Endodermal cell (in vitro differentiated cells): ENCODE data around the gene NOL9. TPM values are rescaled to one million over a fixed set of nuclear protein-coding genes. Genes with fewer than 3 reads are reported as not detected.

Source experiments
- DNase-seq: peaks from one replicate; pipeline ENCODE4 v3.0.0-alpha.2; 2017
- H3K27ac ChIP-seq: 2 replicates; pipeline ENCODE4 v1.5.1; 2013; ENCODE audit warnings: mild to moderate bottlenecking, low read depth, low read length, moderate library complexity
- H3K27me3 ChIP-seq: 2 replicates; pipeline ENCODE4 v1.6.1; 2013; ENCODE audit warnings: mild to moderate bottlenecking, low read length, moderate library complexity; ENCODE audit not compliant: insufficient read depth, control insufficient read depth, poor library complexity, severe bottlenecking
- H3K36me3 ChIP-seq: 2 replicates; pipeline ENCODE4 v1.7.0; 2013; ENCODE audit warnings: mild to moderate bottlenecking, low read length, moderate library complexity; ENCODE audit not compliant: control insufficient read depth, insufficient read depth
- H3K4me1 ChIP-seq: one replicate; pipeline ENCODE4 v1.7.0; 2013; ENCODE audit warnings: low read length; ENCODE audit not compliant: control insufficient read depth, insufficient read depth
- H3K4me3 ChIP-seq: 2 replicates; pipeline ENCODE4 v1.5.1; 2013; ENCODE audit warnings: mild to moderate bottlenecking, low read length, moderate library complexity
- H3K9ac ChIP-seq: 2 replicates; pipeline ENCODE4 v1.6.1; 2013; ENCODE audit warnings: mild to moderate bottlenecking, low read length, moderate library complexity; ENCODE audit not compliant: poor library complexity, severe bottlenecking; ENCODE audit errors: extremely low read depth
- H3K9me3 ChIP-seq: 2 replicates; pipeline ENCODE4 v1.6.1; 2013; ENCODE audit warnings: mild to moderate bottlenecking, low read length, moderate library complexity; ENCODE audit not compliant: control insufficient read depth
- H3K27ac Mint-ChIP-seq: 2 replicates; pipeline ENCODE4 v1.8.0; 2020; ENCODE audit warnings: mixed read lengths
- H3K27me3 Mint-ChIP-seq: 2 replicates; pipeline ENCODE4 v1.8.0; 2021; ENCODE audit warnings: mild to moderate bottlenecking, mixed read lengths; ENCODE audit not compliant: insufficient read depth
- H3K36me3 Mint-ChIP-seq: 2 replicates; pipeline ENCODE4 v1.8.0; 2020; ENCODE audit warnings: low read depth, mixed read lengths
- H3K4me1 Mint-ChIP-seq: 2 replicates; pipeline ENCODE4 v1.8.0; 2020; ENCODE audit warnings: mixed read lengths
- H3K4me3 Mint-ChIP-seq: 2 replicates; pipeline ENCODE4 v1.8.0; 2020; ENCODE audit warnings: mild to moderate bottlenecking, moderate library complexity, mixed read lengths
- H3K9me3 Mint-ChIP-seq: 2 replicates; pipeline ENCODE4 v1.8.0; 2020; ENCODE audit warnings: mild to moderate bottlenecking, mixed read lengths
- CTCF ChIP-seq: fragments of 200-600 bp; sonication (generic); conservative IDR thresholded peaks from 2 replicates; pipeline ENCODE4 v1.5.0; 2021; ENCODE audit warnings: antibody characterized with exemption, mild to moderate bottlenecking
- WGBS, 2 experiments: methylation state at CpG; one replicate each; pipeline versions ENCODE4 v1.1.5 to v1.1.7; 2013; ENCODE audit warnings: missing lambda C conversion rate in 2 of 2, mixed read lengths in 1 of 2; ENCODE audit not compliant: insufficient coverage in 1 of 2, insufficient read length in 1 of 2; 5-methylcytosine and 5-hydroxymethylcytosine counted together
- total RNA-seq, 2 donors: library from RNA; stranded (reverse); fragmentation: NEBNext Ultra II Directional in 1 of 2; extraction: Animal tissue kit (Norgen Biotek cat#: 25700) in 1 of 2; gene quantifications; 2 replicates in 1 of 2; 3 replicates in 1 of 2; pipeline ENCODE4 v1.2.1, GENCODE V29; 2021

The NOL9 gene
- total RNA-seq, 2 donors from 2014 or later: 35.0 to 43.9 TPM

DNA sequence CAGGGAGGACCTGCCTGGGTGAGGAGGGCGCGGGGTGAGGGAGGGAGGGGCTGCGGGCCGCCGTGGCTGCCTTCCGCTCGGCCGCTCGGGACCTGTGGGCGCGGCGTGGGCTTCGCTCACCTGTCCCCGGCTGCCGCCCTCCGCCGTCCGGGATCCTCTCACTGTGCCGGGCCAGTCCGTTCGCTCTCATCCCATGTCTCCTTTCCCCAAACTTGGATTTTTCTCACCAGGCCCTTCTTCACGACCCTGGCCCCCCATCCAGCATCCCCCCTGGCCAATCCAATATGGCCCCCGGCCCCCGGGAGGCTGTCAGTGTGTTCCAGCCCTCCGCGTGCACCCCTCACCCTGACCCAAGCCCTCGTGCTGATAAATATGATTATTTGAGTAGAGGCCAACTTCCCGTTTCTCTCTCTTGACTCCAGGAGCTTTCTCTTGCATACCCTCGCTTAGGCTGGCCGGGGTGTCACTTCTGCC lies 25.8 kb upstream of the NOL9 start:
- no peak for TF ChIP-seq CTCF
- H3K9ac ChIP-seq: peak overlapping the region; percentile 77
- Mint-ChIP-seq H3K4me3 (peak overlapping the region; percentile 86), H3K27ac (peak overlapping the region; percentile 93), H3K9me3 (no peaks in the 10 kb centered on the region), H3K27me3 (no peaks in the 10 kb centered on the region), H3K36me3 (peaks cover 7% of the 10 kb centered on the region), H3K4me1 (peaks cover 27% of the 10 kb centered on the region)
- H3K4me3 ChIP-seq: peak overlapping the region; percentile 93
- WGBS, 2 experiments: 2 to 7% methylated on average over 11 to 30 of the region's 30 CpGs
- H3K9me3 ChIP-seq: no peaks in the 10 kb centered on the region
- peaks cover 13% of the 10 kb centered on the region for H3K4me1 ChIP-seq
- H3K36me3 ChIP-seq: no peaks in the 10 kb centered on the region
- H3K27ac ChIP-seq: peak overlapping the region; percentile 30
- no peaks in the 10 kb centered on the region for H3K27me3 ChIP-seq
- DNase-seq: no peak

DNA sequence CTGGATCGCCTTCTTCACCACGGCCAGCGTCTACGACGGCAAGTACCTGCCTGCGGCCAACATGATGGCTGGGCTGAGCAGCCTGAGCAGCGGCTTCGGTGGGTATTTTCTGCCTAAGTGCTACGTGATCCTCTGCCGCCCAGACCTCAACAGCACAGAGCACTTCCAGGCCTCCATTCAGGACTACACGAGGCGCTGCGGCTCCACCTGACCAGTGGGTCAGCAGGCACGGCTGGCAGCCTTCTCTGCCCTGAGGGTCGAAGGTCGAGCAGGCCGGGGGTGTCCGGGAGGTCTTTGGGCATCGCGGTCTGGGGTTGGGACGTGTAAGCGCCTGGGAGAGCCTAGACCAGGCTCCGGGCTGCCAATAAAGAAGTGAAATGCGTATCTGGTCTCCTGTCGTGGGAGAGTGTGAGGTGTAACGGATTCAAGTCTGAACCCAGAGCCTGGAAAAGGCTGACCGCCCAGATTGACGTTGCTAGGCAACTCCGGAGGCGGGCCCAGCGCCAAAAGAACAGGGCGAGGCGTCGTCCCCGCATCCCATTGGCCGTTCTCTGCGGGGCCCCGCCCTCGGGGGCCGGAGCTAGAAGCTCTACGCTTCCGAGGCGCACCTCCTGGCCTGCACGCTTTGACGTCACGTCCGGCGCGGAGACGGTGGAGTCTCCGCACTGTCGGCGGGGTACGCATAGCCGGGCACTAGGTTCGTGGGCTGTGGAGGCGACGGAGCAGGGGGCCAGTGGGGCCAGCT lies 25.2 kb upstream of the NOL9 start, which contains the start of gene ZBTB48:
Gene ZBTB48 (plus strand): TSS at position 621 of the 745 bp plus-strand sequence. CDS start 616 bp downstream, outside the sequence.
- DNase-seq: peak; percentile 99
- Mint-ChIP-seq H3K4me3 (peak within 1 kb of the TSS; percentile 86), H3K9me3 (no peaks in the 10 kb centered on the region), H3K27ac (peak within 1 kb of the TSS; percentile 94), H3K4me1 (peaks cover 26% of the 10 kb centered on the region), H3K36me3 (peaks cover 7% of the 10 kb centered on the region), H3K27me3 (no peaks in the 10 kb centered on the region)
- Histone ChIP-seq H3K27ac (peak within 1 kb of the TSS; percentile 67), H3K4me3 (peak within 1 kb of the TSS; percentile 93), H3K27me3 (no peaks in the 10 kb centered on the region), H3K4me1 (peaks cover 13% of the 10 kb centered on the region), H3K9me3 (no peaks in the 10 kb centered on the region), H3K36me3 (no peaks in the 10 kb centered on the region), H3K9ac (peak within 1 kb of the TSS; percentile 77)
- 22 to 41% methylated on average over 29 to 58 of the region's 58 CpGs for WGBS, 2 experiments
- no peak for TF ChIP-seq CTCF

- H3K27ac ChIP-seq: peak overlapping the region; percentile 67
- no peak for DNase-seq
- H3K4me1 Mint-ChIP-seq: peaks cover 23% of the 10 kb centered on the region
- H3K36me3 ChIP-seq: no peaks in the 10 kb centered on the region
- no peaks in the 10 kb centered on the region for H3K9me3 ChIP-seq
- H3K9ac ChIP-seq: no peak overlapping the region
- no peaks in the 10 kb centered on the region for H3K27me3 ChIP-seq
- TF ChIP-seq CTCF: no peak
- peak overlapping the region; percentile 94 for H3K27ac Mint-ChIP-seq
- peaks cover 7% of the 10 kb centered on the region for H3K36me3 Mint-ChIP-seq
- peaks cover 13% of the 10 kb centered on the region for H3K4me1 ChIP-seq
- H3K4me3 Mint-ChIP-seq: peak overlapping the region; percentile 86
- WGBS, 2 experiments: 88 to 91% methylated on average over 10 to 14 of the region's 14 CpGs
- peak overlapping the region; percentile 93 for H3K4me3 ChIP-seq
- H3K9me3 Mint-ChIP-seq: no peaks in the 10 kb centered on the region
- no peaks in the 10 kb centered on the region for H3K27me3 Mint-ChIP-seq
Measured at GRCh38 chr1:6578624-6579373, 24.5 kb upstream of the NOL9 start.
